ENCODE results near the gene CLSTN2. TPM values are rescaled to one million over a fixed set of nuclear protein-coding genes. Genes with fewer than 3 reads are reported as not detected.

The CLSTN2 gene
- total RNA-seq, 2 donors from 2014 or later: 13.6 to 28.3 TPM

GRCh38 chr3:140373234-140373633 is 438.2 kb downstream of the CLSTN2 start:
- Histone ChIP-seq H3K4me1 (no peaks in the 10 kb centered on the region), H3K27me3 (no peaks in the 10 kb centered on the region), H3K4me3 (no peak overlapping the region), H3K36me3 (no peaks in the 10 kb centered on the region), H3K9me3 (no peaks in the 10 kb centered on the region), H3K27ac (no peak overlapping the region)
- no peak for TF ChIP-seq CTCF (IDR thresholded peaks at IDR 0.05)
- no peak for DNase-seq (ENCODE audit: low spot score)

GRCh38 chr3:140375002-140375401 is 440.0 kb downstream of the CLSTN2 start:
- Histone ChIP-seq H3K27me3 (no peaks in the 10 kb centered on the region), H3K4me3 (no peak overlapping the region), H3K9me3 (no peaks in the 10 kb centered on the region), H3K27ac (no peak overlapping the region), H3K4me1 (no peaks in the 10 kb centered on the region), H3K36me3 (no peaks in the 10 kb centered on the region)
- no peak for TF ChIP-seq CTCF (IDR thresholded peaks at IDR 0.05)
- DNase-seq (ENCODE audit: low spot score): no peak

GRCh38 chr3:140376136-140376889 is 441.3 kb downstream of the CLSTN2 start:
- no peak for TF ChIP-seq CTCF (IDR thresholded peaks at IDR 0.05)
- Histone ChIP-seq H3K4me1 (no peaks in the 10 kb centered on the region), H3K4me3 (no peak overlapping the region), H3K27me3 (no peaks in the 10 kb centered on the region), H3K9me3 (no peaks in the 10 kb centered on the region), H3K36me3 (no peaks in the 10 kb centered on the region), H3K27ac (no peak overlapping the region)
- DNase-seq (ENCODE audit: low spot score): no peak

GRCh38 chr3:140377644-140378043 is 442.7 kb downstream of the CLSTN2 start:
- Histone ChIP-seq H3K4me3 (no peak overlapping the region), H3K4me1 (no peaks in the 10 kb centered on the region), H3K27ac (no peak overlapping the region), H3K9me3 (no peaks in the 10 kb centered on the region), H3K36me3 (no peaks in the 10 kb centered on the region), H3K27me3 (no peaks in the 10 kb centered on the region)
- no peak for DNase-seq (ENCODE audit: low spot score)
- TF ChIP-seq CTCF (IDR thresholded peaks at IDR 0.05): peak in 1 of 2 donors; percentile 19

- DNase-seq (ENCODE audit: low spot score): no peak
- TF ChIP-seq CTCF (IDR thresholded peaks at IDR 0.05): no peak
- H3K36me3 ChIP-seq: no peaks in the 10 kb centered on the region
- H3K4me1 ChIP-seq: no peaks in the 10 kb centered on the region
- no peak overlapping the region for H3K27ac ChIP-seq
- H3K4me3 ChIP-seq: no peak overlapping the region
- no peaks in the 10 kb centered on the region for H3K9me3 ChIP-seq
- H3K27me3 ChIP-seq: no peaks in the 10 kb centered on the region
Measured at GRCh38 chr3:140378571-140379340, 443.8 kb downstream of the CLSTN2 start.

Measured in right atrium auricular region (tissue), 2 donors.